NCI-H1694 treated with DMSO at 0.1 percent for 48 hours (cell line): Measurements from ENCODE around the gene RNF187.

Source experiments
- DNase-seq: peaks from one replicate; lab custom pipeline; 2025; lab: John Stamatoyannopoulos, UW

The RNF187 gene

DNA sequence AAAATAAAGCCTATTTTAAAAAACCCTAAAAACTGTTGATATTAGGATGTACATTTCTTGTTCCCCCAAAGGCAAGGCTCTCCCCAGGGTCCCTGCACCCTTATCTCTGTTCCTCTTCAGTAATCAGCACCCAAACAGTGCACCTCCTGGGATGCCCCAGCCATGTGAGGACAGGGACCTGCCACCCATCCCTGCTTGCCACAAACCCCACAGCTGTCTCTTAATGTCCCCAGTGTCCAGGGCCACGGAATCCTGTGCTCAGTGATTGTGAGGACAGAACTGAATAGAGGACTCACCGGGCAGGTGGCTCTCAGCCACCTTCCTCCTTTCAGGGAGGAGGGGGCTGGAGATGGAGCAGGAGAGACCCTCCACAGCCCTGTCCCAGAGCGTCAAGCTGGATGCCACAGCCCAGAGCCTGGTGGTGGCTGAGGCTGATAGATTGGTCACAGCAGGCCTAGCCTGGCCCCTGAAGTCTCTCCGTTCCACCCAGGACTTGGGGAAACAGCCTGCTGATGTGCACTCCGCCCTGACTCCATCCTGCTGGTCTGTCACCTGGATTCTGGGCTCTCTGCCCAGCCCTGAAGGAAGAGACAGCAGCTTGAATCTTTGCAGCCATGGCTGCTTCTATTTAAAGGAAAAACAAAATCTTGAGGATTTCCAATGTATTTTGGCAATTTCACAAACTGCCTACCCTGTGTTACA is 23.1 kb downstream of the RNF187 start:
- DNase-seq, result no peak

- no peak for DNase-seq
These were observed 23.7 kb downstream of the RNF187 start for GRCh38 chr1:228510803-228511413.

DNA sequence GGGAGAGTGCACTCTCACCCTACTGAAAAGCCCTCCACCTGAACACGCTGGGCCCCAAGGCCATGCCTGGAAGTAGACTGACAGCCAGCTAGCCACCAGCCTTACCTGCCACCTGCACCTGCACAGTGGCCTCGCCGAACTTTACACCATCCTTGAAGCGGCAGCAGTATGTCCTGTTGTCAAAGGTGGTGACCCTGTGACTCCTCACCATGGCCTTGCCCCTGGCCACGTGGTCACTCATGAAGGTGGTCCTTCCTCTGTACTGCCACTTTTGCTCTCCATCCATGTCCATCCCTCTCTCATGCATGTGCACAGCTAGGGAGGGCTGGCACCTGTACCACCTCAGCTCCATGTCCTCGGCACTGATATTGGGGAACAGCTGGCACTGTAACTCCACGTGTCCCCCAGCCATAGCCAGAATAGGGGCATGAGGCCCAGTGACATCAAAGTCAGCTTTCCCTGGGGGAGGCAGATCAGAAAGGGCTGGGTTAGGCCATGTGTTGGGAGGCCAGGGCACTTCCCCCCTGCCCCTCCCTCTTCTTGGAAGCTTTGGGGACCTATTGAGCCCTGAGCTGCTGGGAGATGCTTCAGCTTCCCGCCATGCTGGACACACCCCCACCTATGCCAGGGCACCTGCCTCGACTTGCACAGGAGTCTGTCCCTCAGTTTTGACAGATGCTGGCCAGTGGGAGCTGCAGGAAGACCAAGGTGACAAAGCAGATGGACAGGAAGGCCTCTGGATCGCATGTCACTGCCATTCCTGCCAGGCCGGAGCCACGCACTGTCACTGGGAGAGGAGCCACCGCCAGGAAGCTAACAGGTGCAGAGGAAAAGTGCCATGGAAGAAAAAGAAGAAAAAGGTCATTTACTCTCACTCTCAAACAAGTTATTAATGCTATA is 24.6 kb downstream of the RNF187 start:
- DNase-seq, result no peak

DNA sequence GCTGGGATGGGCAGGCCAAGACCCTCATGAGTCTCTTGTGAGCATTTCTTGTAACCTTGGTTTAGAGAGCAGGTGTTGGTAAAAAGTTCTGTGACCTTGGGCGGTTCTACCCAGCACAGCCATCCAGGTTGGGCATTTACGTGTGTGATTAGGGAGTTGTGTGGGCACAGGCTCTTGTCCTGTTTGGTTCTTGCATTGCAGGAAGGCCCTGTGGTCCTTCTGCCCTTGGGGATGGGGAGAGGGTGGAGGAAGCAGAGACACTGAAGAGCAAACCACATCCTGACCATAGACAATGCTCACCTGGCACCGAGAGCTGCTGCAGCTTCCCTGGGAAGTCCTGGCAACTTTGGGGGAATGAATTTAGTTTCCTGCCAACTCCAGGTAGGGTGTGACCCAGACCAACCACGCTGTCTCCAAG is 25.6 kb downstream of the RNF187 start:
- no peak for DNase-seq

DNA sequence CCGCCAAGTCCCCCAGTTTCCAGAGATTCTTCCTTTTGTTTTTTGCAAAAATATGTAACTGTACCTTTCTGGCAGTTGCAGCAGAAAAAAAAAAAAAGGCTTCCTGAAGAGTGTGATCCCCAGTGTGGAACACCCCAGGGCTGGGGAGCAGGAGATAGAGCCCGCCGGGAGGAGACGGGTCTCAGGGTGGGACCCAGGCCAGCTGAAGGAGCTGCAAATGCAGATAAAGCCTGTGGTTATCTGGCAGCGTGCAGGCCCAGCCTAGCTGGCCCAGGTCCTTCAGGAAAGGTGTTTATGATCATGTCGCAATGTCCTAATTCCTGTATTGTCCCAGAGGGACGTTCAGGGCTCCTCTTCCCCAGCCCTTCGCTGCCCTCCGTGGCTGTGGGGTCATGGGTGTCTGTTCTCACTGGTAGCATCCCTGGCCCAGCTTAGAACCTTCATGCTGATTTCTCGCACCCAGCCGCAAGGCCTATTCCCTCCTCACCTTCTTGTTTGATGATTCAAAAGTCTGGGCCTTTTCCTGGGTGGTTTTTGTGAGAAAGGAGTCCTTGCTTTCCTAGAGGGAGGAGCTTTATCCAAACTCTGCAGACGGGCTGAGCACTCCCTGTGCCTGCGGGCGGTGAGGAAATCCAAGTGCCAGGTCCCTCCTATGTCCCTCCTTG is 26.2 kb downstream of the RNF187 start:
- no peak for DNase-seq

DNA sequence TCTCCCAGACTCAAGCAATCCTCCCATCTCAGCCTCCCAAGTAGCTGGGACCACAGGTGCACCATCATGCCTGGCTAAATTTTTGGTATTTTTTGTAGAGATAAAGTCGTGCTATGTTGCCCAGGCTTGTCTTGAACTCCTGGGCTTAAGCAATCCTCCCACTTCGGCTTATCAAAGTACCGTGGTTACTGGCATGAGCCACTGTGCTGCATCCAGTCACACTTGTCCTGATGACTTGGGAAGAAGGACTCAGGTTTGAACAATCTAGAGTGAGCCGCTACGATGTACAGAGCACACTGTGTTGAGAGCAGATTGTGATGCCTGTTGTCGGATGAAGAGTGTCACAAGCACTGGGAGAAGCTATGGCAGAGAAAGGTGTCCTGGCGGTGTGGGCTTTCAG is 27.2 kb downstream of the RNF187 start:
- DNase-seq, result no peak

DNA sequence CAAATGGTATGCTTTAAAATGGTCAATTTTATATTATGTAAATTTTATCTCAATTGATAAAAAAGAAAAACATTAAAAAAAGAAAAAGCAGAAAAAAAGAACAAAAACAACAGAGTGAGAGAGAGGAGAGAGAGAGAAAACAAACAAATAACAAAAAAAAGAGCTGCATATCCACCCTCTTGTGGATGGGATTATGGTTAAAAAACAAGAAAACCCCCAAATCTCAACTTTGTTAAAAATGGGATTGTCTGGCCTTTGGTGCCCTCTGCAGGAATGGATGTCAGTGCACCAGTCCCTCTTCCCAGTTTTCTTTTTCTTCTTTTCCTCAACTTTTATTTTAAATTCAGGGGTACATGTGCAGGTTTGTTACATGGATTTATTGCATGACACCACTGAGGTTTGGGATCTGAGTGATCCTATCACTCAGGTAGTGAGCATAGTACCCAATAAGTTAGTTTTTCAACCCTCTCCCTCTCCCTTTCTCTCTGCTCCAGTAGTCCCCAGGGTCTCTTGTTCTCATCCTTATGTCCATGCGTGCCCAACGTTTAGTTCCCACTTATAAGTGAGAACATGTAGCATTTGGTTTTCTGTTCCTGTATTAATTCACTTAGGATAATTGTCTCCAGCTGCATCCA is 28.1 kb downstream of the RNF187 start:
- peak; percentile 61 for DNase-seq

GRCh38 chr1:228517655-228518054 is 30.5 kb downstream of the RNF187 start:
- no peak for DNase-seq

- DNase-seq, result no peak
These were observed 40.4 kb downstream of the RNF187 start for GRCh38 chr1:228527596-228527995.

GRCh38 chr1:228528612-228529011 is 41.4 kb downstream of the RNF187 start:
- DNase-seq, result no peak

- no peak for DNase-seq
These were observed 43.0 kb downstream of the RNF187 start for GRCh38 chr1:228530086-228530758.

DNA sequence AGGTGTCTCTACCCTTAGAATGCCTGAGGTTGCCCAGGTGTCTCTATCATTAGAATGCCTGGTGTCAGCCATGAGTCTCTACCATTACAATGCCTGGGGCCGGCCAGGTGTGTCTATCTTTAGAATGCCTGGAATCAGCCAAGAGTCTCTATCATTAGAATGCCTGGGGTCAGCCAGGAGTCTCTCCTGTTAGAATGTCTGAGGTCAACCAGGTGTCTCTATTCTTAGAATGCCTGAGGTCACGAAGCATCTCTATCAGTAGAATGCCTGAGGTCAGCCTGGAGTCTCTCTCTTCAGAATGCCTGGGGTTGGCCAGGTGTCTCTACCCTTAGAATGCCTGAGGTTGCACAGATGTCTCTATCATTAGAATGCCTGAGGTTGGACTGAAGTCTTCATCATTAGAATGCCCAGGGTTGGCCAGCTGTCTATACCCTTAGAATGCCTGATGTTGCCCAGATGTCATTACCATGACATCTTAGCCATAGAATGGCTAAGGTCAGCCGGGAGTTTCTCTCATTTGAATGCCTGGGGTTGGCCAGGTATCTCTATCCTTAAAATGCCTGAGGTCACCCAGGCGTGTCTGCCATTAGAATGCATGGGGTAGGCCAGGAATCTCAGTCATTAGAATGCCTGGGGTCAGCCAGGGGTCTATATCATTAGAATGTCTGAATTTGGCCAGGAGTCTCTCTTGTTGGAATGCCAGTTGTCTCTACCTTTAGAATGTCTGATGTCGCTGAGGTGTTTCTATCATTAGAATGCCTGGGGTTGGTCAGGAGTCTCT is 44.0 kb downstream of the RNF187 start:
- DNase-seq, result no peak

DNA sequence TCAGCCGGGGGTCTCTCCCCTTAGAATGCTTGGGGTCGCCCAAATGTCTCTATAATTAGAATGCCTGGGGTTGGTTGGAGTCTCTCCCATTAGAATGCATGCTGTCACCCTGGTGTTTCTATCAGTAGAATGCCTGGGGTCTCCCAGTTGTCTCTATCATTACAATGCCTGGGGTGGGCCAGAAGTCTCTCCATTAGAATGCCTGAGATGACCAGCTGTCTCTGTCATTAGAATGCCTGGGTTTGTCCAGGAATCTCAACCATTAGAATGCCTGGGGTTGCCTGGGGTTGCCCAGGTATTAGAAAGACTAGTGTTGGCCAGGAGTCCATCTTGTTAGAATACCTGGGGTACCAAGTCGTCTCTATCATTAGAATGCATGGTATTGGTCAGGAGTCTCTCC is 51.6 kb downstream of the RNF187 start:
- no peak for DNase-seq

- no peak for DNase-seq
These were observed 53.2 kb downstream of the RNF187 start for GRCh38 chr1:228540161-228540917.

DNA sequence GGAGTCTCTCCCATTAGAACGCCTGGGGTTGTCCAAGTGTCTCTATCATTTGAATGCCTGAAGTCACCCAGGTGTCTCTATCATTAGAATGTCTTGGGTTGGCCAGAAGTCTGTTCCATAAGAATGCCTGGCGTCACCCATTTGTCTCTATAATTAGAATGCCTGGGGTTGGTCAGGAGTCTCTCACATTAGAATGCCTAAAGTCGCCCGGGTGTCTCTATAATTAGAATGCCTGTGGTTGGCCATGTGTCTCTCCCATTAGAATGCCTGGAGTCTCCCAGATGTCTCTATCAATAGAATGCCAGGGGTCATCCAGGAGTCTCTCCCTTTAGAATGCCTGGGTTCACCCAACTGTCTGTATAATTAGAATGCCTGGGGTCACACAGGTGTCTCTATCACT is 54.5 kb downstream of the RNF187 start:
- no peak for DNase-seq

DNA sequence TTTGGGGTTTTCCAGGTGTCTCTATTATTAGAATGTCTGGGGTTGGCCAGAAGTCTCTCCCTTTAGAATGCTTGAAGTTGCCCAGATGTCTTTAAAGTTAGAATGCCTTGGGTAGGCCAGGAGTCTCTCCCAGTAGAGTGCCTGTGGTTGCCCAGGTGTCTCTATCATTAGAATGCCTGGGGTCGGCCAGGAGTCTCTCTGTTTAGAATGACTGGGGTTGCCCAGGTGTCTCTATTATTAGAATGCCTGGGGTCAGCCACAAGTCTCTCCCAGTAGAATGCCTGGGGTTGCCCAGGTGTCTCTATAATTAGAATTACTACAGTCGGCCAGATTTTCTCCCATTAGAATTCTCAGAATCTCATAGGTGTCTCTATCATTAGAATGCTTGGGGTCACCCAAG is 55.2 kb downstream of the RNF187 start:
- DNase-seq, result no peak

GRCh38 chr1:228542981-228543380 is 55.8 kb downstream of the RNF187 start:
- DNase-seq, result no peak

DNA sequence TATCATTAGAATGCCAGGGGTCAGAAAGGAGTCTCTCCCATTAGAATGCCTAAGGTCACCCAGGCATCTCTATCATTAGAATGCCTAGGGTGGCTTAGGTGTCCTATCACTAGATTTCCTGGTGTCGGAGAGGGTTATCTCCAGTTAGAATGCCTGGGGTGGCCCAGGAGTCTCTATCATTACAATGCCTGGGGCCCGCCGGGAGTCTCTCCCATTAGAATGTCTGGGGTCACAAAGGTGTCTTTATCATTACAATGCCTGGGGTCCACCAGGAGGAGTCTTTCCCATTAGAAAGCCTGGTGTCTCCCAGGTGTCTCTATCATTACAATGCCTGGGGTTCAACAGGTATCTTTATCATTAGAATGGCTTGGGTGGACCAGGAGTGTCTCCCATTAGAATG is 56.2 kb downstream of the RNF187 start:
- no peak for DNase-seq

GRCh38 chr1:228544021-228544850 is 57.1 kb downstream of the RNF187 start:
- no peak for DNase-seq
